ENCODE results near the gene HSPB1. TPM values are rescaled to one million over a fixed set of nuclear protein-coding genes. Genes with fewer than 3 reads are reported as not detected.

The HSPB1 gene
- total and polyA plus RNA-seq, 2 donors (not counting 1 experiment from before 2014, with no cell fraction given), result 70.0 to 234 TPM

GRCh38 chr7:76272851-76273497 lies 29.5 kb upstream of the HSPB1 start:
- no peaks in the 10 kb centered on the region for H3K79me2 ChIP-seq (ENCODE audit: control insufficient read depth, insufficient read depth, low read length)
- H3K4me1 ChIP-seq (ENCODE audit: control insufficient read depth, extremely low read depth, insufficient read depth, low read length), result no peaks in the 10 kb centered on the region
- no peak overlapping the region for H2AFZ ChIP-seq (ENCODE audit: low read length)
- no peak for DNase-seq (ENCODE audit: low read depth in 2 of 2)
- no peak overlapping the region for H3K27ac ChIP-seq (ENCODE audit: insufficient read depth, low read length)
- H3K27me3 ChIP-seq (ENCODE audit: control insufficient read depth, insufficient read depth, low read length), result peaks cover 44% of the 10 kb centered on the region
- H3K9ac ChIP-seq (ENCODE audit: insufficient read depth, low read length), result no peak overlapping the region
- H4K20me1 ChIP-seq (ENCODE audit: control insufficient read depth, extremely low read depth, insufficient read depth, low read length), result no peaks in the 10 kb centered on the region
- no peaks in the 10 kb centered on the region for H3K9me3 ChIP-seq (ENCODE audit: control insufficient read depth, insufficient read depth, low read depth, low read length)
- no peaks in the 10 kb centered on the region for H3K36me3 ChIP-seq (ENCODE audit: control insufficient read depth, insufficient read depth, low read length)
- TF ChIP-seq EZH2 (IDR thresholded peaks at IDR 0.05; ENCODE audit: low read length, missing control alignments) (peak; percentile 31), CTCF (conservative IDR thresholded peaks at IDR 0.05 in 1 of 2, IDR thresholded peaks at IDR 0.05 in 1 of 2; ENCODE audit: low read depth in 1 of 2, low read length in 2 of 2) (no peak)
- no peak overlapping the region for H3K4me3 ChIP-seq (replicated peaks in 1 of 4; ENCODE audit: control extremely low read depth in 1 of 4, insufficient read depth in 1 of 4, low read depth in 3 of 4, low read length in 4 of 4)
- no peak overlapping the region for H3K4me2 ChIP-seq (ENCODE audit: extremely low read depth, insufficient read depth, low read length)

DNA sequence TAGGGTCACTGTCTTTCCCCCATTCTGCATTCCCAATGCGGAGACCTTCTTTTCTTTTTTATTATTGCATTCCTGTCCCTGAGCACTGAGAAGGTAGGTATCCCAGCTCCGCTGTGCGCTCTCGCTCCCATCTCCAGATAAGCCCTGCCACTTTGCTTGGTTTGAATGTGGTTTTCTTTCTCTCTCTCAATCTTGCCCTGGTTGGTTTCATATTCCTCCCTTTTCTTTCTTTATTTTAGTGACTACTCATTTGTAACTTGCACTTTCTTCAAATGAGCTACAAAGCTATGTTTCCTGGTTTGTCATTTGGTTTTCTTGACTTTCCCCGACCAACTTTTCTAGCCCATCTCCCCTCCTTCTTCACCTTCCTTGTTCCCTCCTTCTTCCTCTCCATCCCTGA lies 29.0 kb upstream of the HSPB1 start:
- no peak for DNase-seq (ENCODE audit: low read depth in 2 of 2)
- TF ChIP-seq EZH2 (IDR thresholded peaks at IDR 0.05; ENCODE audit: low read length, missing control alignments) (no peak), CTCF (conservative IDR thresholded peaks at IDR 0.05 in 1 of 2, IDR thresholded peaks at IDR 0.05 in 1 of 2; ENCODE audit: low read depth in 1 of 2, low read length in 2 of 2) (no peak)
- no peaks in the 10 kb centered on the region for H3K4me1 ChIP-seq (ENCODE audit: control insufficient read depth, extremely low read depth, insufficient read depth, low read length)
- H3K27ac ChIP-seq (ENCODE audit: insufficient read depth, low read length), result no peak overlapping the region
- peaks cover 44% of the 10 kb centered on the region for H3K27me3 ChIP-seq (ENCODE audit: control insufficient read depth, insufficient read depth, low read length)
- no peak overlapping the region for H3K9ac ChIP-seq (ENCODE audit: insufficient read depth, low read length)
- no peak overlapping the region for H2AFZ ChIP-seq (ENCODE audit: low read length)
- H3K79me2 ChIP-seq (ENCODE audit: control insufficient read depth, insufficient read depth, low read length), result no peaks in the 10 kb centered on the region
- no peaks in the 10 kb centered on the region for H3K9me3 ChIP-seq (ENCODE audit: control insufficient read depth, insufficient read depth, low read depth, low read length)
- no peak overlapping the region for H3K4me3 ChIP-seq (replicated peaks in 1 of 4; ENCODE audit: control extremely low read depth in 1 of 4, insufficient read depth in 1 of 4, low read depth in 3 of 4, low read length in 4 of 4)
- no peaks in the 10 kb centered on the region for H3K36me3 ChIP-seq (ENCODE audit: control insufficient read depth, insufficient read depth, low read length)
- no peaks in the 10 kb centered on the region for H4K20me1 ChIP-seq (ENCODE audit: control insufficient read depth, extremely low read depth, insufficient read depth, low read length)
- H3K4me2 ChIP-seq (ENCODE audit: extremely low read depth, insufficient read depth, low read length), result no peak overlapping the region

- H3K4me1 ChIP-seq (ENCODE audit: control insufficient read depth, extremely low read depth, insufficient read depth, low read length), result no peaks in the 10 kb centered on the region
- H3K9me3 ChIP-seq (ENCODE audit: control insufficient read depth, insufficient read depth, low read depth, low read length), result no peaks in the 10 kb centered on the region
- DNase-seq (ENCODE audit: low read depth in 2 of 2), result peak in 1 of 2 donors; percentile 8
- no peak overlapping the region for H3K27ac ChIP-seq (ENCODE audit: insufficient read depth, low read length)
- H3K27me3 ChIP-seq (ENCODE audit: control insufficient read depth, insufficient read depth, low read length), result peaks cover 28% of the 10 kb centered on the region
- H3K79me2 ChIP-seq (ENCODE audit: control insufficient read depth, insufficient read depth, low read length), result no peaks in the 10 kb centered on the region
- H3K36me3 ChIP-seq (ENCODE audit: control insufficient read depth, insufficient read depth, low read length), result no peaks in the 10 kb centered on the region
- TF ChIP-seq EZH2 (IDR thresholded peaks at IDR 0.05; ENCODE audit: low read length, missing control alignments) (no peak), CTCF (conservative IDR thresholded peaks at IDR 0.05 in 1 of 2, IDR thresholded peaks at IDR 0.05 in 1 of 2; ENCODE audit: low read depth in 1 of 2, low read length in 2 of 2) (no peak)
- H3K4me3 ChIP-seq (replicated peaks in 1 of 4; ENCODE audit: control extremely low read depth in 1 of 4, insufficient read depth in 1 of 4, low read depth in 3 of 4, low read length in 4 of 4), result no peak overlapping the region
- no peaks in the 10 kb centered on the region for H4K20me1 ChIP-seq (ENCODE audit: control insufficient read depth, extremely low read depth, insufficient read depth, low read length)
- no peak overlapping the region for H3K4me2 ChIP-seq (ENCODE audit: extremely low read depth, insufficient read depth, low read length)
- H3K9ac ChIP-seq (ENCODE audit: insufficient read depth, low read length), result no peak overlapping the region
- no peak overlapping the region for H2AFZ ChIP-seq (ENCODE audit: low read length)
These were observed 23.9 kb upstream of the HSPB1 start for GRCh38 chr7:76278540-76278939.

Data from fibroblast of lung (primary cell).